HepG2 (cell line): ENCODE measurements around the gene LRIG1. TPM values are rescaled to one million over a fixed set of nuclear protein-coding genes. Genes with fewer than 3 reads are reported as not detected.

ENCODE experiments used
- ATAC-seq: fragments of 200-7000 bp; cut with Tn5 transposase; 3 replicates; pipeline ENCODE4 v1.9.1; 2020; ENCODE audit warnings: mild to moderate bottlenecking, moderate library complexity
- BruUV-seq: library from RNA; stranded (reverse); fragments of 400-500 nt; replicated peaks from 2 replicates; lab custom pipeline; 2021; lab: Mats Ljungman, UMichigan
- CTCF ChIA-PET: fragments of 300-600 bp; formaldehyde crosslinking; extraction: SDS; loops from one replicate; lab custom pipeline; 2021; ENCODE audit warnings: low total read pairs, inconsistent platforms, low intra/inter-chr PET ratio; lab: Yijun Ruan, JAX
- POLR2A ChIA-PET: fragments of 350-600 bp; sonication (Branson Sonifier 250); formaldehyde crosslinking; loops from one replicate; lab custom pipeline; 2020; ENCODE audit warnings: antibody characterized with exemption, inconsistent platforms; lab: Yijun Ruan, JAX
- DNase-seq: peaks from one replicate; pipeline ENCODE4 v3.0.0-alpha.2; 2015; ENCODE audit warnings: low spot score
- FAIRE-seq: peaks from 3 replicates; lab custom pipeline; 2011; peaks lifted over from hg19 to GRCh38; lab: Jason Lieb, UNC
- H2AFZ ChIP-seq: one replicate; pipeline ENCODE4 v1.6.1; 2011; ENCODE audit warnings: low read length, inconsistent platforms
- H3K27ac ChIP-seq: fragments of 300-600 bp; 3 replicates; pipeline ENCODE4 v1.8.0; 2011; ENCODE audit warnings: mixed run types, mild to moderate bottlenecking, mixed read lengths, low read length, inconsistent platforms; ENCODE audit not compliant: insufficient read depth; ENCODE audit errors: extremely low read length
- H3K27me3 ChIP-seq, 2 experiments: fragments of 200-600 bp in 1 of 2; 2 replicates in 1 of 2; 3 replicates in 1 of 2; pipeline versions ENCODE4 v1.6.0 to v1.8.0; 2011; ENCODE audit warnings: low read length in 2 of 2, mild to moderate bottlenecking in 2 of 2, moderate library complexity in 2 of 2, inconsistent platforms in 1 of 2; ENCODE audit not compliant: insufficient read depth in 2 of 2, control insufficient read depth in 1 of 2
- H3K36me3 ChIP-seq, 2 experiments: fragments of 200-600 bp in 1 of 2; replicated peaks in 1 of 2; 2 replicates in 1 of 2; 3 replicates in 1 of 2; pipeline versions ENCODE4 v1.5.1 to v1.8.0; 2011; ENCODE audit warnings: low read length in 2 of 2, inconsistent platforms in 1 of 2; ENCODE audit not compliant: insufficient read depth in 2 of 2, control insufficient read depth in 1 of 2
- H3K4me1 ChIP-seq: 2 replicates; pipeline ENCODE4 v1.5.1; 2012; ENCODE audit warnings: low read length, inconsistent platforms; ENCODE audit not compliant: insufficient read depth
- H3K4me2 ChIP-seq: 2 replicates; pipeline ENCODE4 v1.6.0; 2011; ENCODE audit warnings: low read depth, low read length, inconsistent platforms
- H3K4me3 ChIP-seq, 3 experiments: fragments of 200-600 bp in 1 of 3; sonication (generic), shearing (Covaris generic) in 1 of 3; replicated peaks in 1 of 3; 2 replicates each; pipeline ENCODE4 v1.5.1; 2011 to 2016; ENCODE audit warnings: low read length in 3 of 3, inconsistent platforms in 2 of 3, low read depth in 2 of 3, mild to moderate bottlenecking in 2 of 3, control low read depth in 1 of 3, mixed read lengths in 1 of 3; ENCODE audit not compliant: insufficient read depth in 1 of 3
- H3K79me2 ChIP-seq: one replicate; pipeline ENCODE4 v1.6.1; 2011; ENCODE audit warnings: low read length, inconsistent platforms; ENCODE audit not compliant: insufficient read depth
- H3K9ac ChIP-seq: 2 replicates; pipeline ENCODE4 v1.6.0; 2011; ENCODE audit warnings: mild to moderate bottlenecking, low read depth, low read length, inconsistent platforms; ENCODE audit not compliant: insufficient read depth
- H3K9me3 ChIP-seq: 2 replicates; pipeline ENCODE4 v1.5.1; 2012; ENCODE audit warnings: mild to moderate bottlenecking, low read length
- H4K20me1 ChIP-seq: 2 replicates; pipeline ENCODE4 v1.6.0; 2011; ENCODE audit warnings: inconsistent platforms, mild to moderate bottlenecking, low read length, moderate library complexity; ENCODE audit not compliant: insufficient read depth
- CCAR2 ChIP-seq: fragments of 200-400 bp; formaldehyde crosslinking; optimal IDR thresholded peaks from 2 replicates; pipeline ENCODE3; 2018; ENCODE audit warnings: low read depth, mild to moderate bottlenecking, low read length, moderate library complexity
- CEBPB ChIP-seq: IDR thresholded peaks from 2 replicates; pipeline ENCODE4 v1.6.1; 2011; ENCODE audit warnings: low read depth, low read length, improper control_type of control experiment, borderline replicate concordance
- DDIT3 ChIP-seq: sonication (generic); formaldehyde crosslinking; IDR thresholded peaks from 2 replicates; pipeline ENCODE4 v1.4.0; 2020; ENCODE audit warnings: mild to moderate bottlenecking, missing genetic modification reagents
- HDAC6 ChIP-seq: fragments of 200-600 bp; sonication (generic); IDR thresholded peaks from 2 replicates; pipeline ENCODE4 v1.7.0; 2017; ENCODE audit warnings: mild to moderate bottlenecking, antibody characterized with exemption, low read length, low read depth
- MYC ChIP-seq: sonication (generic); formaldehyde crosslinking; IDR thresholded peaks from 2 replicates; pipeline ENCODE4 v1.9.0; 2021; ENCODE audit warnings: missing genetic modification reagents, borderline replicate concordance
- POLR2AphosphoS5 ChIP-seq: IDR thresholded peaks from 2 replicates; pipeline ENCODE4 v1.6.1; 2012; ENCODE audit warnings: low read depth, low read length
- RBAK ChIP-seq: sonication (generic); formaldehyde crosslinking; IDR thresholded peaks from 2 replicates; pipeline ENCODE4 v1.5.1; 2020; ENCODE audit warnings: mild to moderate bottlenecking, missing genetic modification reagents
- SIX4 ChIP-seq: sonication (generic); formaldehyde crosslinking; IDR thresholded peaks from 2 replicates; pipeline ENCODE4 v1.4.0; 2020; ENCODE audit warnings: missing genetic modification reagents
- ZBTB33 ChIP-seq: sonication (generic); formaldehyde crosslinking; IDR thresholded peaks from 2 replicates; pipeline ENCODE4 v1.4.0; 2020; ENCODE audit warnings: missing genetic modification reagents
- ZNF234 ChIP-seq: sonication (generic); formaldehyde crosslinking; conservative IDR thresholded peaks from 2 replicates; pipeline ENCODE4 v1.5.1; 2020; ENCODE audit warnings: mild to moderate bottlenecking, missing genetic modification reagents
- ZNF788 ChIP-seq: sonication (generic); formaldehyde crosslinking; IDR thresholded peaks from 2 replicates; pipeline ENCODE4 v1.5.0; 2020; ENCODE audit warnings: mild to moderate bottlenecking, missing genetic modification reagents, borderline replicate concordance
- WGBS: methylation state at CpG from one replicate; pipeline ENCODE4 v1.1.6; 2017; ENCODE audit warnings: low lambda C conversion rate; 5-methylcytosine and 5-hydroxymethylcytosine counted together
- in situ Hi-C: cut with HindIII; loops from 2 replicates; pipeline ENCODE4 v1.10.0; 2017; ENCODE audit warnings: low pct_unique_long_range_greater_than_20kb; ENCODE audit not compliant: extremely low pct_ligation_motif_present
- intact Hi-C: fragments of 100-400 bp; cut with micrococcal nuclease; formaldehyde crosslinking; loops from one replicate; pipeline ENCODE4 v1.10.0; 2022; ENCODE audit not compliant: unreplicated experiment
- polyA plus RNA-seq, 8 experiments: library from polyadenylated mRNA; depleted of rRNA in 3 of 8; stranded (reverse) in 7 of 8; unstranded in 1 of 8; fragments of >200 nt; fragmentation: Illumina TruSeq in 4 of 8; extraction: Trizol in 4 of 8; gene quantifications; 2 replicates each; pipeline versions ENCODE4 v1.2.1 to v1.2.3, GENCODE V29; 2011 to 2016; ENCODE audit warnings: low read depth in 4 of 8, missing spikeins in 1 of 8, mixed read lengths in 1 of 8; ENCODE audit not compliant: insufficient read depth in 1 of 8
- total RNA-seq, 5 experiments: library from RNA; depleted of rRNA; stranded (reverse); fragments of >200 nt; fragmentation: Illumina TruSeq; extraction: Trizol; gene quantifications; 2 replicates each; pipeline ENCODE4 v1.2.3, GENCODE V29; 2016; ENCODE audit warnings: low read depth in 1 of 5

Gene LRIG1
- total and polyA plus RNA-seq, 2 of the 13 experiments (the other 11 are each of a cell fraction or from before 2014, with no cell fraction given), result 17.8 to 24.8 TPM

GRCh38 chr3:66469220-66469640 is 31.6 kb downstream of the LRIG1 start:
- POLR2A ChIA-PET, result interaction anchor here (2.3 kb wide), 1 partner anchor 11 kb away, joined by 20 read pairs; no protein-coding TSS in a partner anchor
- peaks cover 74% of the 10 kb centered on the region for H3K79me2 ChIP-seq
- FAIRE-seq (no peak), DNase-seq (no peak), ATAC-seq (no peak)
- H3K27me3 ChIP-seq, result no peaks in the 10 kb centered on the region
- intact Hi-C loops, result no loop called here
- no peak overlapping the region for H3K9ac ChIP-seq
- TF ChIP-seq SIX4 (CRISPR knock-in tag) (no peak), ZNF788 (no peak), CCAR2 (no peak), RBAK (CRISPR knock-in tag) (no peak), POLR2AphosphoS5 (no peak), MYC (CRISPR knock-in tag) (no peak), DDIT3 (CRISPR knock-in tag) (no peak)
- H3K27ac ChIP-seq, result no peak overlapping the region
- H4K20me1 ChIP-seq, result no peaks in the 10 kb centered on the region
- WGBS, result over 99% methylated on average over 4 of the region's 4 CpGs
- peaks cover 85% of the 10 kb centered on the region for H3K4me1 ChIP-seq
- CTCF ChIA-PET, result no interaction called here
- no peak overlapping the region for H3K4me3 ChIP-seq
- in situ Hi-C loops, result no loop called here
- H3K36me3 ChIP-seq, result no peaks in the 10 kb centered on the region
- H2AFZ ChIP-seq, result no peak overlapping the region
- H3K9me3 ChIP-seq, result no peaks in the 10 kb centered on the region
- no TSS peak for BruUV-seq
- no peak overlapping the region for H3K4me2 ChIP-seq

- Histone ChIP-seq H3K27me3 (no peaks in the 10 kb centered on the region), H3K4me3 (no peak overlapping the region), H3K4me1 (peaks cover 85% of the 10 kb centered on the region), H3K36me3 (no peaks in the 10 kb centered on the region), H2AFZ (no peak overlapping the region), H3K27ac (peak overlapping the region; percentile 18)
- 72% methylated on average over 10 of the region's 10 CpGs for WGBS
- FAIRE-seq, result peak; percentile 28
- POLR2A ChIA-PET, result interaction anchor here (1.0 to 2.3 kb wide), 2 partner anchors 12 to 15 kb away, joined by 3 to 20 read pairs; no protein-coding TSS in a partner anchor
- no peak for ATAC-seq
- CTCF ChIA-PET, result no interaction called here
- TF ChIP-seq ZBTB33 (CRISPR knock-in tag), result peak; percentile 61; the same call in 1 of the 2 replicates
- TF ChIP-seq ZNF234, result no peak
- 0 out of 2 replicates have a peak, but pooled peaks have one; percentile 56 for TF ChIP-seq RBAK (CRISPR knock-in tag)
- 0 out of 2 replicates have a peak, but pooled peaks have one; percentile 30 for TF ChIP-seq CEBPB
- TF ChIP-seq HDAC6, result no peak
- TF ChIP-seq, all 625 proteins: peak for 3
- in situ Hi-C loops (no loop called here), intact Hi-C loops (no loop called here)
- H4K20me1 ChIP-seq, result no peaks in the 10 kb centered on the region
- peaks cover 65% of the 10 kb centered on the region for H3K79me2 ChIP-seq
- H3K9ac ChIP-seq, result no peak overlapping the region
- no peak for DNase-seq
- BruUV-seq, result no TSS peak
- H3K9me3 ChIP-seq, result no peaks in the 10 kb centered on the region
- H3K4me2 ChIP-seq, result peak overlapping the region; percentile 40
These were observed 32.7 kb downstream of the LRIG1 start for GRCh38 chr3:66467996-66468735.
